GM12878 (cell line): ENCODE data around the gene SEMA3B. TPM values are rescaled to one million over a fixed set of nuclear protein-coding genes. Genes with fewer than 3 reads are reported as not detected.

Source experiments
- ATAC-seq: fragments of 200-7000 bp; cut with Tn5 transposase; 3 replicates; pipeline ENCODE4 v1.9.1; 2020; ENCODE audit warnings: mild to moderate bottlenecking, moderate library complexity
- BruUV-seq: library from RNA; stranded (reverse); fragments of 400-500 nt; replicated peaks from 2 replicates; lab custom pipeline; 2021; lab: Mats Ljungman, UMichigan
- CTCF ChIA-PET: fragments of 300-600 bp; sonication (Branson Sonifier 250); formaldehyde crosslinking; extraction: SDS; loops from one replicate; lab custom pipeline; 2021; ENCODE audit warnings: inconsistent platforms; lab: Yijun Ruan, JAX
- POLR2A ChIA-PET: fragments of 350-600 bp; formaldehyde crosslinking; extraction: SDS; loops from one replicate; lab custom pipeline; 2021; ENCODE audit warnings: inconsistent platforms; lab: Charles Lee
- RAD21 ChIA-PET: fragments of 300-600 bp; sonication (Branson Sonifier 250); formaldehyde crosslinking; loops from one replicate; lab custom pipeline; 2023; ENCODE audit warnings: antibody characterized with exemption; ENCODE audit not compliant: unreplicated experiment; lab: Charles Lee
- SMC1A ChIA-PET: fragments of 300-600 bp; sonication (Branson Sonifier 250); formaldehyde crosslinking; loops from one replicate; lab custom pipeline; 2023; ENCODE audit not compliant: unreplicated experiment, uncharacterized antibody; lab: Charles Lee
- DNase-seq: peaks from one replicate; pipeline ENCODE4 v3.0.0-alpha.2; 2011; ENCODE audit warnings: low read depth, low spot score
- FAIRE-seq: peaks from 3 replicates; lab custom pipeline; 2011; peaks lifted over from hg19 to GRCh38; lab: Jason Lieb, UNC
- H2AFZ ChIP-seq: 2 replicates; pipeline ENCODE4 v1.6.0; 2011; ENCODE audit warnings: low read depth, low read length, control low read depth; ENCODE audit not compliant: control insufficient read depth
- H3K27ac ChIP-seq: 2 replicates; pipeline ENCODE4 v1.5.1; 2011; ENCODE audit warnings: control low read depth; ENCODE audit not compliant: control insufficient read depth, insufficient read depth
- H3K27me3 ChIP-seq, 2 experiments: replicated peaks in 1 of 2; 2 replicates each; pipeline versions ENCODE4 v1.6.0 to v1.6.1; 2011; ENCODE audit warnings: low read length in 1 of 2; ENCODE audit not compliant: control insufficient read depth in 2 of 2, insufficient read depth in 2 of 2
- H3K36me3 ChIP-seq, 2 experiments: 2 replicates each; pipeline ENCODE4 v1.5.1; 2011; ENCODE audit warnings: low read length in 1 of 2; ENCODE audit not compliant: control insufficient read depth in 2 of 2, insufficient read depth in 2 of 2
- H3K4me1 ChIP-seq: 2 replicates; pipeline ENCODE4 v1.6.1; 2011; ENCODE audit warnings: mild to moderate bottlenecking, low read length, moderate library complexity, mixed read lengths; ENCODE audit not compliant: control insufficient read depth, insufficient read depth
- H3K4me2 ChIP-seq: 2 replicates; pipeline ENCODE4 v1.6.0; 2011; ENCODE audit warnings: control low read depth; ENCODE audit not compliant: control insufficient read depth, insufficient read depth
- H3K4me3 ChIP-seq: fragments of 200-600 bp; sonication (generic); 2 replicates; pipeline ENCODE4 v1.5.1; 2016
- H3K79me2 ChIP-seq: 2 replicates; pipeline ENCODE4 v1.6.0; 2011; ENCODE audit warnings: low read length; ENCODE audit not compliant: control insufficient read depth, insufficient read depth
- H3K9ac ChIP-seq: 2 replicates; pipeline ENCODE4 v1.8.0; 2011; ENCODE audit warnings: low read length, control low read depth, mixed read lengths; ENCODE audit not compliant: control insufficient read depth, insufficient read depth
- H3K9me3 ChIP-seq: replicated peaks from 3 replicates; pipeline ENCODE4 v1.5.1; 2011; ENCODE audit warnings: mild to moderate bottlenecking, low read length; ENCODE audit not compliant: control insufficient read depth, insufficient read depth
- H4K20me1 ChIP-seq: 2 replicates; pipeline ENCODE4 v1.6.0; 2011; ENCODE audit not compliant: control insufficient read depth, insufficient read depth
- BMI1 ChIP-seq: fragments of 450-650 bp; IDR thresholded peaks from 2 replicates; pipeline ENCODE4 v1.6.1; 2016; ENCODE audit warnings: mild to moderate bottlenecking, moderate library complexity, borderline replicate concordance
- CBX5 ChIP-seq: sonication (generic); IDR thresholded peaks from 2 replicates; pipeline ENCODE4 v1.6.1; 2016; ENCODE audit warnings: low read depth, moderate library complexity, mild to moderate bottlenecking, inconsistent platforms
- CHD4 ChIP-seq: fragments of 200-600 bp; sonication (generic); IDR thresholded peaks from 2 replicates; pipeline ENCODE4 v1.6.1; 2016; ENCODE audit warnings: mild to moderate bottlenecking
- ESRRA ChIP-seq: IDR thresholded peaks from 2 replicates; pipeline ENCODE4 v1.6.1; 2012; ENCODE audit warnings: mild to moderate bottlenecking, low read length, improper control_type of control experiment
- EZH2 ChIP-seq: IDR thresholded peaks from 2 replicates; pipeline ENCODE4 v1.6.1; 2012; ENCODE audit warnings: low read depth, mild to moderate bottlenecking, control low read depth, inconsistent platforms, low read length, borderline replicate concordance; ENCODE audit not compliant: control insufficient read depth
- IKZF2 ChIP-seq, 2 experiments: fragments of 450-650 bp; IDR thresholded peaks; 2 replicates each; pipeline ENCODE4 v1.6.1; 2017; ENCODE audit warnings: mild to moderate bottlenecking in 2 of 2, moderate library complexity in 2 of 2
- KLF5 ChIP-seq: fragments of 450-650 bp; IDR thresholded peaks from 2 replicates; pipeline ENCODE4 v1.6.1; 2014; ENCODE audit warnings: mild to moderate bottlenecking; ENCODE audit not compliant: partially characterized antibody
- PAX8 ChIP-seq: fragments of 450-650 bp; IDR thresholded peaks from 2 replicates; pipeline ENCODE4 v1.6.1; 2017; ENCODE audit warnings: mild to moderate bottlenecking, moderate library complexity
- POLR2AphosphoS5 ChIP-seq: IDR thresholded peaks from 2 replicates; pipeline ENCODE4 v1.6.1; 2011; ENCODE audit warnings: mild to moderate bottlenecking, low read length, inconsistent platforms
- RCOR1 ChIP-seq: conservative IDR thresholded peaks from 2 replicates; pipeline ENCODE4 v1.6.1; 2012; ENCODE audit warnings: low read depth, low read length, improper control_type of control experiment
- SMAD1 ChIP-seq: fragments of 450-650 bp; IDR thresholded peaks from 2 replicates; pipeline ENCODE4 v1.6.1; 2018; ENCODE audit warnings: mild to moderate bottlenecking, low read depth; ENCODE audit not compliant: partially characterized antibody
- SREBF2 ChIP-seq: IDR thresholded peaks from 2 replicates; pipeline ENCODE4 v1.6.1; 2012; ENCODE audit warnings: mild to moderate bottlenecking, low read length
- STAT3 ChIP-seq: IDR thresholded peaks from 2 replicates; pipeline ENCODE4 v1.6.1; 2011; ENCODE audit warnings: low read depth, low read length, improper control_type of control experiment
- ZNF24 ChIP-seq: fragments of 450-650 bp; IDR thresholded peaks from 2 replicates; pipeline ENCODE4 v1.6.1; 2017; ENCODE audit warnings: antibody characterized with exemption, mild to moderate bottlenecking
- whole genome bisulfite sequencing: methylation state at CpG from one replicate; pipeline ENCODE4 v1.1.6; 2016; ENCODE audit warnings: low lambda C conversion rate; ENCODE audit not compliant: insufficient replicate concordance, insufficient coverage; ENCODE audit errors: missing lambda C conversion rate; 5-methylcytosine and 5-hydroxymethylcytosine counted together
- in situ Hi-C: fragments of 300-500 bp; cut with MboI; formaldehyde crosslinking; loops from 9 replicates; pipeline ENCODE4 v1.14.3; 2018; ENCODE audit warnings: mixed read lengths
- intact Hi-C: fragments of 100-400 bp; cut with micrococcal nuclease; formaldehyde crosslinking; loops from one replicate; pipeline ENCODE4 v1.14.2; 2022; ENCODE audit not compliant: unreplicated experiment
- polyA plus RNA-seq, 11 experiments: library from polyadenylated mRNA; depleted of rRNA in 4 of 11; unstranded in 6 of 11; stranded (reverse) in 5 of 11; fragments of >200 nt; fragmentation: Nextera tagmentation in 4 of 11; fragmentation: Illumina TruSeq in 1 of 11; extraction: Ambion mirVana in 4 of 11; extraction: Trizol in 1 of 11; gene quantifications; 1 replicate in 1 of 11; 2 replicates in 10 of 11; pipeline versions ENCODE4 v1.2.1 to v1.2.3, GENCODE V29; 2011 to 2016; ENCODE audit warnings: inconsistent platforms in 2 of 11, missing spikeins in 2 of 11, low read depth in 1 of 11
- total RNA-seq, 4 experiments: library from RNA; depleted of rRNA in 3 of 4; stranded (reverse); fragments of >200 nt in 3 of 4; fragmentation: Illumina TruSeq in 1 of 4; extraction: Trizol in 1 of 4; gene quantifications; 2 replicates each; pipeline versions ENCODE4 v1.2.1 to v1.2.3, GENCODE V29; 2013 to 2021
- TF ChIP-seq, protein P1 (sequence below): fragments of 450-650 bp; formaldehyde crosslinking; IDR thresholded peaks from 2 replicates; pipeline ENCODE4 v1.5.0; 2022; ENCODE audit warnings: mild to moderate bottlenecking, missing genetic modification characterization
- TF ChIP-seq, protein P2 (sequence below): fragments of 450-650 bp; IDR thresholded peaks from 2 replicates; pipeline ENCODE4 v1.6.1; 2016; ENCODE audit warnings: mild to moderate bottlenecking, moderate library complexity, borderline replicate concordance

SEMA3B gene
- total and polyA plus RNA-seq, 10 of the 15 experiments (the other 5 are each of a cell fraction or from before 2014, with no cell fraction given): 0.06 to 0.59 (median 0.14) TPM; not detected in 2

DNA sequence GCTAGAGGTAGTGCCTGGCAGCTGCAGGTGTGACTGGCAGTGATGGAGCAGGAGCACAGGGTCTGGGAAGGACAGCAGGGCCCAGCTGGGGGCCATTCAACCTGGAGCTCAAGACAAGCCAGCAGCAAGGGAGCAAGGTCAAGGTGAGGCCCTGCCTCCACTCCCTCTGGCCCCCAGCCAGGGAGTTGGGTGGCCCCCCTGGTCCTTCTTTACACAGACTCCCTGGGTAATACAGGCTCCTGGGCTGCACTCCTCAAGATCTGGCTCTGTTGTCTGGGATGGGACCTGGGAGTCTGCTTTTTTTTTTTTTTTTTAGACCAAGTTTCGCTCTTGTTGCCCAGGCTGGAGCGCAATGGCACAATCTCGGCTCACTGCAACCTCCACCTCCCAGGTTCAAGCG is 18.4 kb upstream of the SEMA3B start:
- ChIA-PET POLR2A (interaction anchor here (0.6 kb wide), 1 partner anchor 42 kb away, joined by 3 read pairs; the partner anchor contains the start of gene IFRD2), CTCF (interaction anchor here (1.0 to 1.8 kb wide), 3 partner anchors 10 to 58 kb away, joined by 3 to 9 read pairs (median 4); partner anchors contain the start of gene GNAT1)
- Histone ChIP-seq H4K20me1 (peaks cover 20% of the 10 kb centered on the region), H3K4me1 (peaks cover 16% of the 10 kb centered on the region), H3K4me3 (no peak overlapping the region)
- no peak for DNase-seq
- intact Hi-C loops: no loop called here
- no peak for TF ChIP-seq SREBF2
- TF ChIP-seq KLF5: no peak
- TF ChIP-seq IKZF2 (IDR thresholded peaks at IDR 0.05): no peak
- TF ChIP-seq CHD4: no peak
- no peak for TF ChIP-seq ESRRA
- TF ChIP-seq STAT3: no peak
- TF ChIP-seq, protein P1, sequence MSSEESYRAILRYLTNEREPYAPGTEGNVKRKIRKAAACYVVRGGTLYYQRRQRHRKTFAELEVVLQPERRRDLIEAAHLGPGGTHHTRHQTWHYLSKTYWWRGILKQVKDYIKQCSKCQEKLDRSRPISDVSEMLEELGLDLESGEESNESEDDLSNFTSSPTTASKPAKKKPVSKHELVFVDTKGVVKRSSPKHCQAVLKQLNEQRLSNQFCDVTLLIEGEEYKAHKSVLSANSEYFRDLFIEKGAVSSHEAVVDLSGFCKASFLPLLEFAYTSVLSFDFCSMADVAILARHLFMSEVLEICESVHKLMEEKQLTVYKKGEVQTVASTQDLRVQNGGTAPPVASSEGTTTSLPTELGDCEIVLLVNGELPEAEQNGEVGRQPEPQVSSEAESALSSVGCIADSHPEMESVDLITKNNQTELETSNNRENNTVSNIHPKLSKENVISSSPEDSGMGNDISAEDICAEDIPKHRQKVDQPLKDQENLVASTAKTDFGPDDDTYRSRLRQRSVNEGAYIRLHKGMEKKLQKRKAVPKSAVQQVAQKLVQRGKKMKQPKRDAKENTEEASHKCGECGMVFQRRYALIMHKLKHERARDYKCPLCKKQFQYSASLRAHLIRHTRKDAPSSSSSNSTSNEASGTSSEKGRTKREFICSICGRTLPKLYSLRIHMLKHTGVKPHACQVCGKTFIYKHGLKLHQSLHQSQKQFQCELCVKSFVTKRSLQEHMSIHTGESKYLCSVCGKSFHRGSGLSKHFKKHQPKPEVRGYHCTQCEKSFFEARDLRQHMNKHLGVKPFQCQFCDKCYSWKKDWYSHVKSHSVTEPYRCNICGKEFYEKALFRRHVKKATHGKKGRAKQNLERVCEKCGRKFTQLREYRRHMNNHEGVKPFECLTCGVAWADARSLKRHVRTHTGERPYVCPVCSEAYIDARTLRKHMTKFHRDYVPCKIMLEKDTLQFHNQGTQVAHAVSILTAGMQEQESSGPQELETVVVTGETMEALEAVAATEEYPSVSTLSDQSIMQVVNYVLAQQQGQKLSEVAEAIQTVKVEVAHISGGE (CRISPR knock-in tag): no peak
- no peak for TF ChIP-seq PAX8
- no peak for TF ChIP-seq RCOR1
- TF ChIP-seq CBX5: no peak
- no peak for TF ChIP-seq POLR2AphosphoS5
- TF ChIP-seq, protein P2, sequence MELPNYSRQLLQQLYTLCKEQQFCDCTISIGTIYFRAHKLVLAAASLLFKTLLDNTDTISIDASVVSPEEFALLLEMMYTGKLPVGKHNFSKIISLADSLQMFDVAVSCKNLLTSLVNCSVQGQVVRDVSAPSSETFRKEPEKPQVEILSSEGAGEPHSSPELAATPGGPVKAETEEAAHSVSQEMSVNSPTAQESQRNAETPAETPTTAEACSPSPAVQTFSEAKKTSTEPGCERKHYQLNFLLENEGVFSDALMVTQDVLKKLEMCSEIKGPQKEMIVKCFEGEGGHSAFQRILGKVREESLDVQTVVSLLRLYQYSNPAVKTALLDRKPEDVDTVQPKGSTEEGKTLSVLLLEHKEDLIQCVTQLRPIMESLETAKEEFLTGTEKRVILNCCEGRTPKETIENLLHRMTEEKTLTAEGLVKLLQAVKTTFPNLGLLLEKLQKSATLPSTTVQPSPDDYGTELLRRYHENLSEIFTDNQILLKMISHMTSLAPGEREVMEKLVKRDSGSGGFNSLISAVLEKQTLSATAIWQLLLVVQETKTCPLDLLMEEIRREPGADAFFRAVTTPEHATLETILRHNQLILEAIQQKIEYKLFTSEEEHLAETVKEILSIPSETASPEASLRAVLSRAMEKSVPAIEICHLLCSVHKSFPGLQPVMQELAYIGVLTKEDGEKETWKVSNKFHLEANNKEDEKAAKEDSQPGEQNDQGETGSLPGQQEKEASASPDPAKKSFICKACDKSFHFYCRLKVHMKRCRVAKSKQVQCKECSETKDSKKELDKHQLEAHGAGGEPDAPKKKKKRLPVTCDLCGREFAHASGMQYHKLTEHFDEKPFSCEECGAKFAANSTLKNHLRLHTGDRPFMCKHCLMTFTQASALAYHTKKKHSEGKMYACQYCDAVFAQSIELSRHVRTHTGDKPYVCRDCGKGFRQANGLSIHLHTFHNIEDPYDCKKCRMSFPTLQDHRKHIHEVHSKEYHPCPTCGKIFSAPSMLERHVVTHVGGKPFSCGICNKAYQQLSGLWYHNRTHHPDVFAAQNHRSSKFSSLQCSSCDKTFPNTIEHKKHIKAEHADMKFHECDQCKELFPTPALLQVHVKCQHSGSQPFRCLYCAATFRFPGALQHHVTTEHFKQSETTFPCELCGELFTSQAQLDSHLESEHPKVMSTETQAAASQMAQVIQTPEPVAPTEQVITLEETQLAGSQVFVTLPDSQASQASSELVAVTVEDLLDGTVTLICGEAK: no peak
- TF ChIP-seq ZNF24: no peak
- TF ChIP-seq BMI1: no peak
- no peak for TF ChIP-seq SMAD1
- no peak for TF ChIP-seq EZH2
- TF ChIP-seq, all 136 proteins: peak for 0
- Histone ChIP-seq H3K27me3 (no peaks in the 10 kb centered on the region), H3K9me3 (no peaks in the 10 kb centered on the region), H2AFZ (no peak overlapping the region), H3K9ac (no peak overlapping the region), H3K4me2 (no peak overlapping the region), H3K79me2 (peaks cover 50% of the 10 kb centered on the region), H3K36me3 (peaks cover 33 to 45% of the 10 kb centered on the region in 2 experiments), H3K27ac (no peak overlapping the region)
- SMC1A ChIA-PET: interaction anchor here (1.3 kb wide), 1 partner anchor 56 kb away, joined by 3 read pairs; no protein-coding TSS in a partner anchor
- ATAC-seq (no peak), FAIRE-seq (no peak)
- WGBS: 87% methylated on average over 3 of the region's 4 CpGs
- in situ Hi-C loops: no loop called here
- RAD21 ChIA-PET: no interaction called here
- BruUV-seq: no TSS peak
